ENCODE results near the gene TRPM5. TPM values are rescaled to one million over a fixed set of nuclear protein-coding genes. Genes with fewer than 3 reads are reported as not detected.

The TRPM5 gene
- total and polyA plus RNA-seq, 2 experiments from 2014 or later: not detected

GRCh38 chr11:2422461-2423156 lies 21.7 kb downstream of the TRPM5 start:
- no peaks in the 10 kb centered on the region for H3K27me3 ChIP-seq (ENCODE audit: insufficient read depth)
- H3K27me3 Mint-ChIP-seq (ENCODE audit: insufficient read depth, low read depth, poor library complexity): peaks cover 5% of the 10 kb centered on the region
- no peaks in the 10 kb centered on the region for H3K36me3 Mint-ChIP-seq (ENCODE audit: low read depth)
- H3K4me1 Mint-ChIP-seq: 0 out of 3 replicates have a peak, but pooled peaks cover 2% of the 10 kb centered on the region
- H3K4me3 Mint-ChIP-seq: no peak overlapping the region
- no peaks in the 10 kb centered on the region for H3F3A ChIP-seq (replicated peaks; ENCODE audit: low read depth)
- no peaks in the 10 kb centered on the region for H4K20me1 ChIP-seq (replicated peaks; ENCODE audit: insufficient read depth)
- H3K9me2 ChIP-seq (ENCODE audit: insufficient read depth): no peaks in the 10 kb centered on the region
- no peak overlapping the region for H2AFZ ChIP-seq
- TF ChIP-seq CTCF (conservative IDR thresholded peaks at IDR 0.05; ENCODE audit: low read depth in 2 of 2): no peak
- no peak for TF ChIP-seq CREB1 (CRISPR knock-in tag; IDR thresholded peaks at IDR 0.05; ENCODE audit: low read depth)
- no peak for TF ChIP-seq NANOG (IDR thresholded peaks at IDR 0.05; ENCODE audit: borderline replicate concordance)
- TF ChIP-seq EZH2 (IDR thresholded peaks at IDR 0.05; ENCODE audit: low read depth, unreplicated experiment): no peak
- no peak for TF ChIP-seq EZH2phosphoT487 (IDR thresholded peaks at IDR 0.05; ENCODE audit: unreplicated experiment)
- H3K79me2 ChIP-seq (replicated peaks; ENCODE audit: insufficient read depth): no peaks in the 10 kb centered on the region
- H3K36me3 ChIP-seq (ENCODE audit: insufficient read depth): no peaks in the 10 kb centered on the region
- DNase-seq (ENCODE audit: low spot score) (no peak), ATAC-seq (no peak)
- peaks cover 3% of the 10 kb centered on the region; the same call in 1 of the 3 replicates for H3K9me3 Mint-ChIP-seq
- no peak overlapping the region for H3K27ac ChIP-seq (ENCODE audit: low read depth)
- H3K27ac Mint-ChIP-seq: no peak overlapping the region
- no peak overlapping the region for H3K4me3 ChIP-seq
- H3K4me2 ChIP-seq: no peak overlapping the region
- no peaks in the 10 kb centered on the region; the same call in 1 of the 2 replicates for H3K4me1 ChIP-seq (ENCODE audit: insufficient read depth)

GRCh38 chr11:2421996-2422395 lies 22.3 kb downstream of the TRPM5 start:
- Histone ChIP-seq H3K27ac (ENCODE audit: low read depth) (no peak overlapping the region), H3K4me2 (no peak overlapping the region), H3K9me2 (ENCODE audit: insufficient read depth) (no peaks in the 10 kb centered on the region), H3K27me3 (ENCODE audit: insufficient read depth) (no peaks in the 10 kb centered on the region), H3K4me3 (no peak overlapping the region), H3K79me2 (replicated peaks; ENCODE audit: insufficient read depth) (no peaks in the 10 kb centered on the region), H3K36me3 (ENCODE audit: insufficient read depth) (no peaks in the 10 kb centered on the region), H4K20me1 (replicated peaks; ENCODE audit: insufficient read depth) (no peaks in the 10 kb centered on the region), H3K4me1 (ENCODE audit: insufficient read depth) (no peaks in the 10 kb centered on the region; the same call in 1 of the 2 replicates), H3F3A (replicated peaks; ENCODE audit: low read depth) (no peaks in the 10 kb centered on the region), H2AFZ (no peak overlapping the region)
- H3K36me3 Mint-ChIP-seq (ENCODE audit: low read depth): no peaks in the 10 kb centered on the region
- DNase-seq (ENCODE audit: low spot score) (no peak), ATAC-seq (no peak)
- H3K27ac Mint-ChIP-seq: no peak overlapping the region
- peaks cover 3% of the 10 kb centered on the region; the same call in 1 of the 3 replicates for H3K9me3 Mint-ChIP-seq
- no peak overlapping the region for H3K4me3 Mint-ChIP-seq
- 0 out of 3 replicates have a peak, but pooled peaks cover 2% of the 10 kb centered on the region for H3K4me1 Mint-ChIP-seq
- H3K27me3 Mint-ChIP-seq (ENCODE audit: insufficient read depth, low read depth, poor library complexity): peaks cover 5% of the 10 kb centered on the region
- TF ChIP-seq CREB1 (CRISPR knock-in tag; IDR thresholded peaks at IDR 0.05; ENCODE audit: low read depth): no peak
- TF ChIP-seq STAT1 (IDR thresholded peaks at IDR 0.05; ENCODE audit: unreplicated experiment): no peak
- no peak for TF ChIP-seq POLR2AphosphoS5 (IDR thresholded peaks at IDR 0.05; ENCODE audit: low read depth)
- no peak for TF ChIP-seq ZNF331 (CRISPR knock-in tag; IDR thresholded peaks at IDR 0.05; ENCODE audit: low read depth)
- no peak for TF ChIP-seq EZH2phosphoT487 (IDR thresholded peaks at IDR 0.05; ENCODE audit: unreplicated experiment)
- no peak for TF ChIP-seq ZNF462 (CRISPR knock-in tag; IDR thresholded peaks at IDR 0.05)
- no peak for TF ChIP-seq NANOG (IDR thresholded peaks at IDR 0.05; ENCODE audit: borderline replicate concordance)

All from GM23338 (cell line).